Endothelial cell of umbilical vein (primary cell): ENCODE measurements around the gene TTC34. TPM values are rescaled to one million over a fixed set of nuclear protein-coding genes. Genes with fewer than 3 reads are reported as not detected.

Experiments
- BruUV-seq: library from RNA; stranded (reverse); fragments of 400-500 nt; replicated peaks from 2 replicates; lab custom pipeline; 2021; lab: Mats Ljungman, UMichigan
- CTCF ChIA-PET: fragments of 300-600, 350-600 bp; sonication (Branson Sonifier 250); formaldehyde crosslinking; loops from one replicate; lab custom pipeline; 2021; ENCODE audit warnings: antibody characterized with exemption, inconsistent platforms; lab: Charles Lee
- POLR2A ChIA-PET: fragments of 300-600, 350-600 bp; sonication (Branson Sonifier 250); formaldehyde crosslinking; loops from one replicate; lab custom pipeline; 2021; ENCODE audit warnings: antibody characterized with exemption, inconsistent platforms; lab: Charles Lee
- DNase-seq: peaks from one replicate; pipeline ENCODE4 v3.0.0-alpha.2; 2011; ENCODE audit warnings: low read depth, low spot score
- FAIRE-seq: peaks from 2 replicates; lab custom pipeline; 2011; peaks lifted over from hg19 to GRCh38; lab: Jason Lieb, UNC
- H2AFZ ChIP-seq: 2 replicates; pipeline ENCODE4 v1.6.0; 2012; ENCODE audit warnings: low read depth, low read length, control low read depth, inconsistent platforms
- H3K27ac ChIP-seq: 2 replicates; pipeline ENCODE4 v1.5.1; 2011; ENCODE audit warnings: low read depth, mild to moderate bottlenecking, control low read depth, low read length, moderate library complexity; ENCODE audit not compliant: insufficient read depth
- H3K27me3 ChIP-seq, 2 experiments: 2 replicates each; pipeline versions ENCODE4 v1.6.0 to v1.6.1; 2011; ENCODE audit warnings: low read length in 2 of 2, mixed read lengths in 1 of 2; ENCODE audit not compliant: control insufficient read depth in 2 of 2, insufficient read depth in 2 of 2
- H3K36me3 ChIP-seq, 2 experiments: 2 replicates in 1 of 2; 3 replicates in 1 of 2; pipeline ENCODE4 v1.5.1; 2011; ENCODE audit warnings: low read length in 2 of 2, mild to moderate bottlenecking in 1 of 2, moderate library complexity in 1 of 2; ENCODE audit not compliant: control insufficient read depth in 2 of 2, insufficient read depth in 2 of 2; ENCODE audit errors: extremely low read depth in 1 of 2
- H3K4me1 ChIP-seq: 3 replicates; pipeline ENCODE4 v1.5.1; 2011; ENCODE audit warnings: mild to moderate bottlenecking, low read length; ENCODE audit not compliant: control insufficient read depth, insufficient read depth; ENCODE audit errors: extremely low read depth
- H3K4me2 ChIP-seq: 2 replicates; pipeline ENCODE4 v1.6.1; 2011; ENCODE audit warnings: low read length, control low read depth, mixed read lengths; ENCODE audit not compliant: insufficient read depth
- H3K4me3 ChIP-seq, 3 experiments: fragments of 200-600 bp in 1 of 3; sonication (generic), shearing (Covaris generic) in 1 of 3; replicated peaks in 1 of 3; 2 replicates each; pipeline ENCODE4 v1.5.1; 2011 to 2016; ENCODE audit warnings: control low read depth in 3 of 3, low read length in 3 of 3, mild to moderate bottlenecking in 2 of 3, inconsistent platforms in 1 of 3, low read depth in 1 of 3, moderate library complexity in 1 of 3; ENCODE audit not compliant: insufficient read depth in 1 of 3
- H3K79me2 ChIP-seq: 2 replicates; pipeline ENCODE4 v1.6.0; 2012; ENCODE audit warnings: low read length, inconsistent platforms; ENCODE audit not compliant: control insufficient read depth, insufficient read depth
- H3K9ac ChIP-seq: replicated peaks from 2 replicates; pipeline ENCODE3; 2011; ENCODE audit warnings: low read length, control low read depth; ENCODE audit not compliant: insufficient read depth; ENCODE audit errors: extremely low read depth
- H3K9me1 ChIP-seq: replicated peaks from 3 replicates; pipeline ENCODE4 v1.6.0; 2011; ENCODE audit warnings: mild to moderate bottlenecking, low read length; ENCODE audit not compliant: control insufficient read depth, insufficient read depth; ENCODE audit errors: extremely low read depth
- H3K9me3 ChIP-seq: replicated peaks from 2 replicates; pipeline ENCODE4 v1.5.1; 2012; ENCODE audit warnings: low read length, inconsistent platforms; ENCODE audit not compliant: control insufficient read depth, insufficient read depth
- H4K20me1 ChIP-seq: replicated peaks from 2 replicates; pipeline ENCODE3; 2011; ENCODE audit warnings: mild to moderate bottlenecking, low read length; ENCODE audit not compliant: control insufficient read depth, insufficient read depth; ENCODE audit errors: extremely low read depth
- CTCF ChIP-seq, 2 donors: IDR thresholded peaks; 1 replicate in 1 of 2; 2 replicates in 1 of 2; pipeline ENCODE4 v1.5.1; 2011; ENCODE audit warnings: low read length in 2 of 2, mild to moderate bottlenecking in 2 of 2, moderate library complexity in 2 of 2, control low read depth in 1 of 2, inconsistent platforms in 1 of 2, low read depth in 1 of 2; ENCODE audit not compliant: insufficient read depth in 1 of 2; ENCODE audit errors: extremely low read depth in 1 of 2
- EZH2 ChIP-seq: IDR thresholded peaks from 2 replicates; pipeline ENCODE4 v1.6.1; 2012; ENCODE audit warnings: borderline replicate concordance, low read depth, mild to moderate bottlenecking, moderate library complexity, low read length, inconsistent platforms; ENCODE audit not compliant: severe bottlenecking
- FOS ChIP-seq: IDR thresholded peaks from 2 replicates; pipeline ENCODE4 v1.6.1; 2011; ENCODE audit warnings: mild to moderate bottlenecking, low read length, moderate library complexity, borderline replicate concordance; ENCODE audit not compliant: insufficient read depth
- GATA2 ChIP-seq: IDR thresholded peaks from 2 replicates; pipeline ENCODE4 v1.7.0; 2011; ENCODE audit warnings: low read depth, mild to moderate bottlenecking, moderate library complexity, mixed read lengths, low read length; ENCODE audit not compliant: insufficient read length, insufficient read depth
- JUN ChIP-seq: IDR thresholded peaks from 2 replicates; pipeline ENCODE4 v1.6.1; 2011; ENCODE audit warnings: borderline replicate concordance, low read depth; ENCODE audit not compliant: insufficient read length, insufficient read depth
- MAX ChIP-seq: IDR thresholded peaks from 2 replicates; pipeline ENCODE4 v1.6.1; 2011; ENCODE audit not compliant: insufficient read depth, insufficient read length
- MYC ChIP-seq: IDR thresholded peaks from one replicate; pipeline ENCODE4 v1.6.1; 2011; ENCODE audit warnings: mild to moderate bottlenecking, low read depth, low read length
- POLR2A ChIP-seq: IDR thresholded peaks from 2 replicates; pipeline ENCODE4 v1.6.1; 2012; ENCODE audit warnings: low read depth, mild to moderate bottlenecking, control low read depth, low read length
- POLR2AphosphoS5 ChIP-seq: IDR thresholded peaks from 2 replicates; pipeline ENCODE4 v1.6.1; 2012; ENCODE audit warnings: low read depth, mild to moderate bottlenecking, control low read depth, low read length, moderate library complexity; ENCODE audit not compliant: insufficient read depth
- dilution Hi-C: fragments of 300-500 bp; cut with MboI; formaldehyde crosslinking; loops from one replicate; pipeline ENCODE4 v1.15.0; 2019; ENCODE audit warnings: low sequenced_read_pairs; ENCODE audit not compliant: extremely low pct_ligation_motif_present
- intact Hi-C: fragments of 100-400 bp; cut with micrococcal nuclease; formaldehyde crosslinking; loops from one replicate; pipeline ENCODE4 v1.10.0; 2022
- polyA plus RNA-seq, 4 experiments: library from polyadenylated mRNA; depleted of rRNA in 3 of 4; stranded (reverse) in 3 of 4; unstranded in 1 of 4; fragments of >200 nt; gene quantifications; 2 replicates each; pipeline versions ENCODE4 v1.2.1 to v1.2.3, GENCODE V29; 2011 to 2012; ENCODE audit warnings: missing spikeins in 1 of 4
- total RNA-seq: library from RNA; stranded (reverse); gene quantifications from 2 replicates; pipeline ENCODE4 v1.2.3, GENCODE V29; 2021

Gene TTC34
- total and polyA plus RNA-seq, 2 donors (not counting 3 experiments of a cell fraction or from before 2014, with no cell fraction given) = 0.08 to 0.77 TPM

GRCh38 chr1:2826316-2826715 lies 24.8 kb upstream of the TTC34 start:
- Histone ChIP-seq H3K27ac (no peak overlapping the region), H2AFZ (no peak overlapping the region), H3K4me2 (no peak overlapping the region), H4K20me1 (no peaks in the 10 kb centered on the region), H3K4me1 (no peaks in the 10 kb centered on the region), H3K9me1 (no peaks in the 10 kb centered on the region), H3K27me3 (no peaks in the 10 kb centered on the region), H3K36me3 (no peaks in the 10 kb centered on the region), H3K9me3 (no peaks in the 10 kb centered on the region), H3K4me3 (no peak overlapping the region), H3K79me2 (no peaks in the 10 kb centered on the region), H3K9ac (no peak overlapping the region)
- intact Hi-C loops (no loop called here), dilution Hi-C loops (no loop called here)
- TF ChIP-seq MYC (no peak), POLR2AphosphoS5 (no peak), EZH2 (no peak)
- DNase-seq (no peak), FAIRE-seq (no peak)
- ChIA-PET CTCF (no interaction called here), POLR2A (no interaction called here)
- BruUV-seq = no TSS peak

GRCh38 chr1:2825487-2826189 lies 24.1 kb upstream of the TTC34 start:
- Histone ChIP-seq H3K9ac (no peak overlapping the region), H3K9me3 (no peaks in the 10 kb centered on the region), H2AFZ (no peak overlapping the region), H3K9me1 (no peaks in the 10 kb centered on the region), H4K20me1 (no peaks in the 10 kb centered on the region), H3K4me2 (no peak overlapping the region), H3K4me3 (no peak overlapping the region), H3K27me3 (no peaks in the 10 kb centered on the region), H3K4me1 (no peaks in the 10 kb centered on the region), H3K27ac (no peak overlapping the region), H3K79me2 (no peaks in the 10 kb centered on the region), H3K36me3 (no peaks in the 10 kb centered on the region)
- TF ChIP-seq POLR2A (no peak), EZH2 (no peak), POLR2AphosphoS5 (no peak), MAX (no peak), CTCF (IDR thresholded peaks at IDR 0.05; ENCODE audit: extremely low read depth in 1 of 2, insufficient read depth in 1 of 2, low read depth in 1 of 2, low read length in 2 of 2) (no peak), FOS (no peak), JUN (no peak), GATA2 (no peak), MYC (no peak)
- intact Hi-C loops = no loop called here
- POLR2A ChIA-PET = no interaction called here
- CTCF ChIA-PET = no interaction called here
- FAIRE-seq (no peak), DNase-seq (no peak)
- BruUV-seq = no TSS peak
- dilution Hi-C loops = no loop called here
